Left ventricle myocardium inferior (tissue), 1 donor: ENCODE results near the gene PALM2AKAP2. TPM values are rescaled to one million over a fixed set of nuclear protein-coding genes. Genes with fewer than 3 reads are reported as not detected.
A peak's percentile ranks its signal among the peaks of the same experiment; 100 is the strongest.
"Not testable (repeated sequence)": the region's sequence is repeated elsewhere in the genome, so short reads cannot be mapped to it uniquely, and the experiment has no call there.

Experiments used
- DNase-seq: peaks from one replicate; pipeline ENCODE4 v3.0.0-alpha.2; 2020
- H3K27ac ChIP-seq: fragments of 200-600 bp; replicated peaks from 2 replicates; pipeline ENCODE4 v1.8.0; 2021
- H3K27me3 ChIP-seq: fragments of 200-600 bp; 2 replicates; pipeline ENCODE4 v1.8.0; 2021; ENCODE audit warnings: low read depth
- H3K36me3 ChIP-seq: fragments of 200-600 bp; 2 replicates; pipeline ENCODE4 v1.8.0; 2021
- H3K4me1 ChIP-seq: fragments of 200-600 bp; 2 replicates; pipeline ENCODE4 v1.8.0; 2021
- H3K4me3 ChIP-seq: fragments of 200-600 bp; 2 replicates; pipeline ENCODE4 v1.8.0; 2021; ENCODE audit warnings: mild to moderate bottlenecking, moderate library complexity
- H3K9me3 ChIP-seq: fragments of 200-600 bp; replicated peaks from 2 replicates; pipeline ENCODE4 v1.8.0; 2021
- CTCF ChIP-seq: fragments of 200-600 bp; IDR thresholded peaks from 2 replicates; pipeline ENCODE4 v1.8.0; 2021; ENCODE audit warnings: antibody characterized with exemption, mild to moderate bottlenecking, borderline replicate concordance
- intact Hi-C: fragments of 100-400 bp; cut with micrococcal nuclease; formaldehyde crosslinking; loops from one replicate; pipeline ENCODE4 v1.11.0; 2022
- total RNA-seq: library from RNA; stranded (reverse); fragmentation: NEBNext Ultra II Directional; extraction: Animal tissue kit (Norgen Biotek cat#: 25700); gene quantifications from one replicate; pipeline ENCODE4 v1.2.1, GENCODE V29; 2021
- donor health status: DM: no; HTN: yes; CAD: no; lungs with severe emphysema.

The PALM2AKAP2 gene
- total RNA-seq, 1 donor from 2014 or later = 90.2 TPM

DNA sequence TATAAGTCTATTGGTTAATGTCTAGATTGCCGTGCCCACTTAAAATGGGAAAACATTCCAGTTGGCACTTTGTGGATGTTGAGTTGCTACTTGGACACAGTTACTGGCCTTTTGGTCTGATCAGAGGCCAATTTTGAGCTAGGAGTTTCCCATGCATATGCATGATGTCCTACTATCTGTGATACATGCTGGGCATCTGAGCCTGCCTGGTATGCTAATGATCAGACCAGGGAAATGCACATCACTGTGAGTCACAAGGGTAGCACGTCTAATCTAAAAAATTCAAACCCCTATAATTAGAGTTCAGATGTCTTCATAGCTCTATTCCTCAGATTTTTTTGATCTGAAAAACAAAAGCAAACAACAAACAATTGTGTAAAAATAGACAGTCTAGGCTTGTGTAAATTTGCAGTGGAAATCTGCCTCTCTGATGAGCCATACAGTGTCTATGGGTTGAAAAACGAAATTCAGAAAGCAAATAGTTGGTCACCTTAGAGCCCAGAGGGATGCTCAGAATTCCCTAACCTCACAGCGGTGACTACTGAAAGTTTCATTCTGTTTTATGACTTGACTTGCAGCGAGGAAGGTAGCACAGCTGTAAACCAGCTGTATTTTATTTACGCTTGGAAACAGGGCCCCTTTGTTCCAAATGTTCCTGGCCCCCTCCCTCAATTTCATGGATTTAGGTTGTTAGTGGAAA, 37.3 kb downstream of the PALM2AKAP2 start:
- intact Hi-C loops = loop anchor here (5.0 kb wide), 1 partner anchor 245 kb away; no protein-coding TSS in a partner anchor
- DNase-seq = no peak
- TF ChIP-seq CTCF = no peak
- Histone ChIP-seq H3K9me3 (no peaks in the 10 kb centered on the region), H3K27ac (peak overlapping the region; percentile 71), H3K36me3 (no peaks in the 10 kb centered on the region), H3K27me3 (no peaks in the 10 kb centered on the region), H3K4me1 (peaks cover 41% of the 10 kb centered on the region), H3K4me3 (no peak overlapping the region)

GRCh38 chr9:109817846-109818472, 38.0 kb downstream of the PALM2AKAP2 start:
- intact Hi-C loops = loop anchor here (5.0 kb wide), 1 partner anchor 246 kb away; no protein-coding TSS in a partner anchor
- Histone ChIP-seq H3K27ac (peak overlapping the region; percentile 71), H3K27me3 (no peaks in the 10 kb centered on the region), H3K36me3 (no peaks in the 10 kb centered on the region), H3K9me3 (no peaks in the 10 kb centered on the region), H3K4me1 (peaks cover 39% of the 10 kb centered on the region), H3K4me3 (peak overlapping the region; percentile 2)
- TF ChIP-seq CTCF = peak; percentile 83
- no peak for DNase-seq

GRCh38 chr9:109821711-109822110, 41.7 kb downstream of the PALM2AKAP2 start:
- DNase-seq = no peak
- intact Hi-C loops = no loop called here
- Histone ChIP-seq H3K36me3 (no peaks in the 10 kb centered on the region), H3K4me1 (peaks cover 20% of the 10 kb centered on the region), H3K9me3 (no peaks in the 10 kb centered on the region), H3K27me3 (no peaks in the 10 kb centered on the region), H3K27ac (no peak overlapping the region), H3K4me3 (no peak overlapping the region)
- no peak for TF ChIP-seq CTCF

GRCh38 chr9:109825383-109825782, 45.4 kb downstream of the PALM2AKAP2 start:
- DNase-seq, H3K4me3 ChIP-seq, intact Hi-C loops, H3K4me1 ChIP-seq, H3K36me3 ChIP-seq, H3K27me3 ChIP-seq, H3K27ac ChIP-seq, H3K9me3 ChIP-seq: not testable (repeated sequence)

DNA sequence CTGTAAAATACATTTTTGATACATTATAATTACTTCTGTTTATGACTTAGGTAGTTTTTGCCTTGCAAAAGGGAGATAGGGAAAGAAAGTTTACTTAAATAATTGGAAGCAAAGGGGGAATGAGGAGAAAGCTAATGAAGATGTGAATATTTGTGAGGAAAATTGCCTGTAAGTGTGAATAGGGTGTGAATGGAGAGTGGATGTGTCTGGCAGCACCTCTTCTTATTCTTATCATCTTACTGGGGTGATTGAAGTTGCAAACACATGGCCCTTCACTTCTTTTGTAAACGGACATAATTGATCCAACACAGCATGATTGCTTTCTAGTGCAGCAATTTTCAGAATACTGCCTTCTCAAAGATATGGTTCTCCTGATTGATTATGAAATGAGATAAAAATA, 46.6 kb downstream of the PALM2AKAP2 start:
- no peak for TF ChIP-seq CTCF

DNA sequence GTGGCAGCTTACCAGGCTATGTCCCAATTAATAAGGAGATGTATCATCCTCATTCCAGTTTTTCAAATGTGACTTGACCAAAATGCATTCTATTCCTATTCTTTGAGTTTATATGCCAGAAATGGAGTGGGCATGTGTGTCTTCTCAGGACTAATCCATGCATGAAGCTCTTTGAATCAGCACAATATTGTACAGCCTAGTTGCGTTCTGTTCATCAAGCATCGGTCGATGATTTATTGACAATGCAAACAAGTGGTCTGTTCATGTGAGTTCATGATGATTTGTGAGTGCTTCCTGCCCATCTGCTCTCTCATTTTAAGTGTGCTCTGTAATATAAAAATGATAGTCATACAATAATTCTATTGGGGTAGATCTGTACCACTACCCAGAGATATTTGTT, 48.3 kb downstream of the PALM2AKAP2 start:
- intact Hi-C loops = no loop called here
- no peak overlapping the region for H3K4me3 ChIP-seq

More for the DNA sequence above, 46.6 kb downstream of the PALM2AKAP2 start:
- intact Hi-C loops = no loop called here
- Histone ChIP-seq H3K27ac (no peak overlapping the region), H3K4me1 (peaks cover 14% of the 10 kb centered on the region), H3K36me3 (no peaks in the 10 kb centered on the region), H3K27me3 (no peaks in the 10 kb centered on the region), H3K4me3 (no peak overlapping the region), H3K9me3 (no peaks in the 10 kb centered on the region)
- DNase-seq = no peak

More for the DNA sequence above, 48.3 kb downstream of the PALM2AKAP2 start:
- H3K4me1 ChIP-seq = peaks cover 31% of the 10 kb centered on the region
- TF ChIP-seq CTCF = no peak
- no peak for DNase-seq
- no peaks in the 10 kb centered on the region for H3K36me3 ChIP-seq
- no peak overlapping the region for H3K27ac ChIP-seq
- H3K27me3 ChIP-seq = no peaks in the 10 kb centered on the region
- H3K9me3 ChIP-seq = no peaks in the 10 kb centered on the region
